Measurements from ENCODE around the gene SORL1.
"Not testable (repeated sequence)": the region's sequence is repeated elsewhere in the genome, so short reads cannot be mapped to it uniquely, and the experiment has no call there.

Gene SORL1

DNA sequence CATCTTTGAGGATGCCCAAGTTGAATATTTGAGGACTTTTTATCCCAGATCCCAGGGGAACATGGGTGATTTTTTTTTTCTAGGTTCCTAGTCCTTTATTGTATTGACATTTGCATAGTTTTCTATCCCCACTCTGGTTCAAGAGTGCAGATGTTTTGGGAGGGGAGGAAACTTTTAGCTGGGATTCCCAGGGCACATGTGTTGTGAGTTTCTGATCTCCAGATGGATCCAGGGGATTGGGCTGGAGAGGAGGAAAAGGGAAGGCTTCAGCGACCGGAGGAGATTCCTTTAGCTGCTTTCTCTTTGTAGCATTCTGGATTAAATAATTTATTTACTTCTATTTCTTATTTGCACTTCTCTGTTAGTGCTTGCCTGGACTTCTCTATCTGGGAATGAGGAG is 15.4 kb downstream of the SORL1 start:
- Mint-ChIP-seq H3K36me3 (ENCODE audit: low read depth) (peaks cover 32% of the 10 kb centered on the region), H3K27me3 (ENCODE audit: low read depth) (no peaks in the 10 kb centered on the region), H3K4me3 (peak overlapping the region; percentile 53), H3K27ac (peak overlapping the region; percentile 69), H3K9me3 (no peaks in the 10 kb centered on the region), H3K4me1 (ENCODE audit: low read depth) (peaks cover 75% of the 10 kb centered on the region)

- Mint-ChIP-seq H3K9me3 (no peaks in the 10 kb centered on the region), H3K4me1 (ENCODE audit: low read depth) (peaks cover 76% of the 10 kb centered on the region), H3K27ac (peak overlapping the region; percentile 68), H3K36me3 (ENCODE audit: low read depth) (peaks cover 37% of the 10 kb centered on the region), H3K4me3 (peak overlapping the region; percentile 53), H3K27me3 (ENCODE audit: low read depth) (no peaks in the 10 kb centered on the region)
These were observed 15.9 kb downstream of the SORL1 start for GRCh38 chr11:121467965-121468364.

DNA sequence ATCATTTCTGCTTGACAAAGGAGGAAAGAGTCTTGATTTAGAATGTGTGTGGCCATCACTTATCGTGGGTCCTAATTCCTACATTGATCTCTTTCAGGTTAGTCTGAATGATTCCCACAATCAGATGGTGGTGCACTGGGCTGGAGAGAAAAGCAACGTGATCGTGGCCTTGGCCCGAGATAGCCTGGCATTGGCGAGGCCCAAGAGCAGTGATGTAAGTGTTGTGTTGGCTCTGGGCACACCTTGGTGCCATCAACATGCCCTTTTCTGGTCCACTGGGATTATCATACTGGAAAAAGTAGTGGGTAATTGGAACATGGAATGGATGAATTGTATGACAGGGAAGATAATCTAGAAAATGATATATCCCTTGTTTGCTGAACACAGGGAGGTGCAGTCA is 17.8 kb downstream of the SORL1 start:
- Mint-ChIP-seq H3K4me3 (no peak overlapping the region), H3K27me3 (ENCODE audit: low read depth) (no peaks in the 10 kb centered on the region), H3K27ac (no peak overlapping the region), H3K4me1 (ENCODE audit: low read depth) (peaks cover 68% of the 10 kb centered on the region), H3K36me3 (ENCODE audit: low read depth) (peaks cover 48% of the 10 kb centered on the region), H3K9me3 (no peaks in the 10 kb centered on the region)

DNA sequence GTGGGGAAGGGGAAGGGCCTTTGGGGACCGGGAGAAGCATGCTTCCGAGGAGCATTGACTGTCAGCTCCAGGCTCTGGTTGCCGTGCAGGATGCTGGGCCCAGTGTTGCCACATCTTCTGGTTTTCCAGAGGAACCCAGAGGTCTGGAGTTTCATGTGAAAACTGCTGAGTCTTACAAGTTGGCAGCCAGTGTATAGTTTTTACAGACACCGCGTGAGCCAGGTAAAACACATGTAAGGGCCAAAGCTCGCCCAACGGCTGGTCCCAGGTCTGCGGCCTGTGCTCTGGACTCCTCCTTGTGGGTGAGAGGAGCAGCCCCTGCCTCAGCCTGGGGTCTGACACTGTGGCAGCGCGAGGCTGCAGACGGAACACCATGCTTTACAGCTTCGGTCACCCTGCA is 19.1 kb downstream of the SORL1 start:
- no peaks in the 10 kb centered on the region for H3K9me3 Mint-ChIP-seq
- peaks cover 68% of the 10 kb centered on the region for H3K4me1 Mint-ChIP-seq (ENCODE audit: low read depth)
- H3K27me3 Mint-ChIP-seq (ENCODE audit: low read depth): no peaks in the 10 kb centered on the region
- no peak overlapping the region for H3K27ac Mint-ChIP-seq
- H3K36me3 Mint-ChIP-seq (ENCODE audit: low read depth): peaks cover 59% of the 10 kb centered on the region
- H3K4me3 Mint-ChIP-seq: no peak overlapping the region

DNA sequence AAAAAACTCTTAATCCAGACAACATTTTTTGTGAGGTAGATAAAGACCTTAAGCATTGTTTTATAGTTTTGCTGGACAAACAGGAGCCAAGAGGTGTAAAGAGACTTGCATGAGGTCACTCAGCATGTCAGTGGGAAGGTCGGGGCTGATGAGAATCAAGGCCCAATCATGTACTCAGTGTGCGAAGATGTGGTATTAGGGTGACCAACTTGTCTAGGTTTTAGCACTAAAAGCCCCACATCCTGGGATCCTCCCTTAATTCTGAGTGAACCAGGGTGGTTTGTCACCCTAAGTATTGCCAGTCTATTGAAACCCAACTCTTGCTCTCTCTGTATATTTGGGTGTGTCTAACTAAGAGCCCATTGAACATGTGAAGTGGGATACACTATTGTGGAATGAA is 20.2 kb downstream of the SORL1 start:
- Mint-ChIP-seq H3K4me3 (peak overlapping the region; percentile 5), H3K4me1 (ENCODE audit: low read depth) (peaks cover 65% of the 10 kb centered on the region), H3K27ac (no peak overlapping the region), H3K36me3 (ENCODE audit: low read depth) (peaks cover 61% of the 10 kb centered on the region), H3K9me3 (no peaks in the 10 kb centered on the region), H3K27me3 (ENCODE audit: low read depth) (no peaks in the 10 kb centered on the region)

DNA sequence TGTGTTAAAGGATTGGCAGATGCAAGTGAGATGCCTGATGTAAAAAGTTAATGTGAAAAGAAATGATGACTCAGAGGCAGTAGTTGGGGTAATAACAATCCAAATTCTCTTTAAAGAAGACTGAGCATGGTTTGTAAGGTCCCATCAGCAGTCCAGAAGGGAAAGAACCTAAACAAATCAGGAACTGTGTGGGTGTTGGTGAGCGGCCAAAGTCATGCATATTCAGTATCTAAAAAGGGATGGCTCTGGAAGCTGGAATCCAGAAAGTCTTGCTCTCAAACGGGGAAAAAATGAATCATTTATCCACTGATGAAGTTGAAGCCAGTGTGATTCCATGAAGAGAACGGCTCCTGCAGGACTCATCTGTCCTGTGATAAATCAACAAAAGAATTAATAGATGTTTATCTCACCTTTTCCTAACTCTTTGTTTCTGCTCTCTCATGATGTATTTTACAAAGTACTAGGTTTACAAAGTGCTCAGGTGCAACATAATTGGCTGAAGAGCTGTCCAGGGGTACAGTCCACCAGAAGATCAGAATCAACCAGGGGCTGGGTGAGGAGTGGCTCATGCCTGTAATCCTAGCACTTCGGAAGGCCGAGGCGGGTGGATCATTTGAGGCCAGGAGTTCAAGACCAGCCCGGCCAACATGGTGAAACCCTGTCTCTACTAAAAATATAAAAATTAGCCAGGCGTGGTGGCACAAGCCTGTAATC is 21.1 kb downstream of the SORL1 start:
- no peaks in the 10 kb centered on the region for H3K27me3 Mint-ChIP-seq (ENCODE audit: low read depth)
- H3K4me1 Mint-ChIP-seq (ENCODE audit: low read depth): peaks cover 57% of the 10 kb centered on the region
- H3K4me3 Mint-ChIP-seq: no peak overlapping the region
- H3K36me3 Mint-ChIP-seq (ENCODE audit: low read depth): peaks cover 62% of the 10 kb centered on the region
- H3K9me3 Mint-ChIP-seq: no peaks in the 10 kb centered on the region
- no peak overlapping the region for H3K27ac Mint-ChIP-seq

DNA sequence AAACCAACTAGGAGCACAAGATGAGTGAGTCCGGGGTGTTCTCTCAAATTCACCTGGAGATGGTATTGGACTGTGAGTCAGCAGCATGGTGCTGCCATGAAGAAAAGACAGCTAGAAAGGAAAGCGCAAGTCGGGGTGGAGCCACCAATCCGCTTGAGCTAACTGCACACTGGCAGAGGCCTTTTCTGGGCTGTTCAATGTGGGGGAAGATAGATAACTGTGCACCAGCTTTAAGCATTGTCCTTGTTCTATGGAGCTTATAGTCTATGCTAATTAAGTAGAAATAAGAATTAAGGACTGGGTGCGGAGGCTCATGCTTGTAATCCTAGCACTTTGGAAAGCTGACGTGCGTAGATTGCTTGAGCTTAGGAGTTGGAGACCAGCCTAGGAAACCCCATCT is 22.6 kb downstream of the SORL1 start:
- Mint-ChIP-seq H3K9me3 (no peaks in the 10 kb centered on the region), H3K36me3 (ENCODE audit: low read depth) (peaks cover 68% of the 10 kb centered on the region), H3K27ac (no peak overlapping the region), H3K27me3 (ENCODE audit: low read depth) (no peaks in the 10 kb centered on the region), H3K4me1 (ENCODE audit: low read depth) (peaks cover 49% of the 10 kb centered on the region), H3K4me3 (no peak overlapping the region)

- Mint-ChIP-seq H3K27me3 (ENCODE audit: low read depth) (no peaks in the 10 kb centered on the region), H3K9me3 (no peaks in the 10 kb centered on the region), H3K4me1 (ENCODE audit: low read depth) (peaks cover 47% of the 10 kb centered on the region), H3K27ac (no peak overlapping the region), H3K4me3 (no peak overlapping the region), H3K36me3 (ENCODE audit: low read depth) (peaks cover 51% of the 10 kb centered on the region)
These were observed 24.4 kb downstream of the SORL1 start for GRCh38 chr11:121476379-121477032.

- H3K27me3 Mint-ChIP-seq (ENCODE audit: low read depth): no peaks in the 10 kb centered on the region
- no peak overlapping the region for H3K4me3 Mint-ChIP-seq
- H3K36me3 Mint-ChIP-seq (ENCODE audit: low read depth): peaks cover 36% of the 10 kb centered on the region
- no peak overlapping the region for H3K27ac Mint-ChIP-seq
- peaks cover 44% of the 10 kb centered on the region for H3K4me1 Mint-ChIP-seq (ENCODE audit: low read depth)
- no peaks in the 10 kb centered on the region for H3K9me3 Mint-ChIP-seq
These were observed 26.2 kb downstream of the SORL1 start for GRCh38 chr11:121478226-121478894.

GRCh38 chr11:121478895-121479697 is 27.0 kb downstream of the SORL1 start:
- no peaks in the 10 kb centered on the region for H3K27me3 Mint-ChIP-seq (ENCODE audit: low read depth)
- H3K9me3 Mint-ChIP-seq: no peaks in the 10 kb centered on the region
- no peak overlapping the region for H3K27ac Mint-ChIP-seq
- H3K4me1 Mint-ChIP-seq (ENCODE audit: low read depth): peaks cover 50% of the 10 kb centered on the region
- peaks cover 42% of the 10 kb centered on the region for H3K36me3 Mint-ChIP-seq (ENCODE audit: low read depth)
- H3K4me3 Mint-ChIP-seq: no peak overlapping the region

DNA sequence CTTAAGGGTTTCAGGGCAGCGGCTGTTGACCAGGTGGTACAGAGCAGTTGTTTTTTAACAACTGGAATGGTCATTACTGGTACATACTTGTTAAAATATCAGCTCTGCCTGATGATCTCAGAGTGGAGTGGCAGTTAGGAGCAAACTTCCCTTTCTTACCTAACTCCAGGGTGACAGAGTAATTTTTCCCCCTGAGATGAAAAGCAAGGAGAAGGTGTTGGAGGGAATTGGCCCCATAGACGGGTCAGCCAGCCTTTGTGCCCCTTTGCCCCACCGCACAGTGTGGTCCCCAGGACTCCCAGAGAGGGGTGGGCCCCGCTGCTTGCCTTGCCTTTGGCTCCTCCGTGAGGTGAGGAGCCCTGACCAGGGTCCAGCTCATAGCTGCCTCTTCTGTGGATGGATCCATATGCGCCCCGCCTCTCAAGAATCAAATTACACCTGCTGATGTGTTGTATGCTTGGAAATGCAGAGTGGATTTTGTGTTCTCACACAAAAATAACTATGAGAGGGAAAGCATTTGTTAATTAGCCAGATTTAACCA is 27.7 kb downstream of the SORL1 start:
- Mint-ChIP-seq H3K27ac (no peak overlapping the region), H3K9me3 (no peaks in the 10 kb centered on the region), H3K4me3 (no peak overlapping the region), H3K36me3 (ENCODE audit: low read depth) (peaks cover 42% of the 10 kb centered on the region), H3K4me1 (ENCODE audit: low read depth) (peaks cover 48% of the 10 kb centered on the region), H3K27me3 (ENCODE audit: low read depth) (no peaks in the 10 kb centered on the region)

- Mint-ChIP-seq H3K4me3 (peak overlapping the region; percentile 82), H3K36me3 (ENCODE audit: low read depth) (peaks cover 39% of the 10 kb centered on the region), H3K4me1 (ENCODE audit: low read depth) (peaks cover 40% of the 10 kb centered on the region), H3K27ac (peak overlapping the region; percentile 92)
- H3K9me3 Mint-ChIP-seq; H3K27me3 Mint-ChIP-seq (ENCODE audit: low read depth): not testable (repeated sequence)
These were observed 29.5 kb downstream of the SORL1 start for GRCh38 chr11:121481484-121482230.

- Mint-ChIP-seq H3K4me3 (peak overlapping the region; percentile 82), H3K27ac (peak overlapping the region; percentile 92), H3K27me3 (ENCODE audit: low read depth) (no peaks in the 10 kb centered on the region), H3K4me1 (ENCODE audit: low read depth) (peaks cover 35% of the 10 kb centered on the region), H3K9me3 (no peaks in the 10 kb centered on the region), H3K36me3 (ENCODE audit: low read depth) (peaks cover 43% of the 10 kb centered on the region)
These were observed 30.4 kb downstream of the SORL1 start for GRCh38 chr11:121482231-121483129.

All from T-helper 1 cell treated with Interleukin-12 subunit alpha and Interleukin-12 subunit beta and Interleukin-4 antibody, amounts not matched to agents 30 μg/mL and 1 μg/mL, for 36 hours (primary cell).